ENCODE measurements around the gene TTC4. TPM values are rescaled to one million over a fixed set of nuclear protein-coding genes. Genes with fewer than 3 reads are reported as not detected.

TTC4 gene
- total and polyA plus RNA-seq, 3 donors from 2014 or later: 25.0 to 35.3 (median 34.3) TPM

- no peak overlapping the region for H3K4me3 ChIP-seq
- 56 to 57% methylated on average over 5 of the region's 5 CpGs for WGBS, 2 donors
- no peaks in the 10 kb centered on the region for H3K27me3 ChIP-seq
- DNase-seq: no peak
- H3K4me1 ChIP-seq: peaks cover 6% of the 10 kb centered on the region
- TF ChIP-seq CTCF (IDR thresholded peaks at IDR 0.05) (no peak), POLR2A (IDR thresholded peaks at IDR 0.05) (no peak)
- no peak overlapping the region for H3K27ac ChIP-seq
- no peaks in the 10 kb centered on the region for H3K9me3 ChIP-seq
- intact Hi-C loops (cut with DNase I; ENCODE audit: low total_unique reads): no loop called here
- H3K36me3 ChIP-seq (ENCODE audit: low read depth, missing control alignments): no peaks in the 10 kb centered on the region
These were observed 72.8 kb downstream of the TTC4 start for GRCh38 chr1:54788459-54788858.

GRCh38 chr1:54791880-54792522 lies 76.3 kb downstream of the TTC4 start:
- intact Hi-C loops (cut with DNase I; ENCODE audit: low total_unique reads): no loop called here
- Histone ChIP-seq H3K27ac (no peak overlapping the region), H3K9me3 (no peaks in the 10 kb centered on the region), H3K4me3 (no peak overlapping the region), H3K36me3 (ENCODE audit: low read depth, missing control alignments) (no peaks in the 10 kb centered on the region), H3K4me1 (no peaks in the 10 kb centered on the region), H3K27me3 (no peaks in the 10 kb centered on the region)
- DNase-seq: peak; percentile 72
- WGBS, 2 donors: 93% methylated on average over 13 of the region's 13 CpGs
- TF ChIP-seq CTCF (IDR thresholded peaks at IDR 0.05) (peak; percentile 54 to 74 (median 60)), POLR2A (IDR thresholded peaks at IDR 0.05) (no peak)

Other genes with a start within 250 kb of the TTC4 start
- 10 to 100 TPM; 19.1 to 33.8 TPM for gene ACOT11, start 167.6 kb upstream of the TTC4 start, total RNA-seq
- gene ACOT11, start 167.6 kb upstream of the TTC4 start, polyA plus RNA-seq (ENCODE audit: insufficient read depth, low read depth, low replicate concordance): 4.9 TPM
- gene FAM151A, start 92.3 kb upstream of the TTC4 start, total RNA-seq: under 1 TPM; 0.56 to 0.94 TPM
- gene FAM151A, start 92.3 kb upstream of the TTC4 start, polyA plus RNA-seq (ENCODE audit: insufficient read depth, low read depth, low replicate concordance): 2.2 TPM
- gene MROH7, start 74.1 kb upstream of the TTC4 start, total RNA-seq: 100 to 1,000 TPM in 1 of 2 donors, 10 to 100 TPM in 1; 72.7 to 236 TPM
- gene MROH7, start 74.1 kb upstream of the TTC4 start, polyA plus RNA-seq (ENCODE audit: insufficient read depth, low read depth, low replicate concordance): 162 TPM
- gene PARS2, start 48.7 kb downstream of the TTC4 start, total RNA-seq: 10 to 100 TPM; 12.8 to 16.5 TPM
- gene PARS2, start 48.7 kb downstream of the TTC4 start, polyA plus RNA-seq (ENCODE audit: insufficient read depth, low read depth, low replicate concordance): 13.9 TPM
- gene TTC22, start 85.5 kb downstream of the TTC4 start, total RNA-seq: 1 to 10 TPM in 1 of 2 donors, under 1 TPM in 1; 0.94 to 2.4 TPM
- gene TTC22, start 85.5 kb downstream of the TTC4 start, polyA plus RNA-seq (ENCODE audit: insufficient read depth, low read depth, low replicate concordance): 1.7 TPM
- gene DHCR24, start 171.3 kb downstream of the TTC4 start, total RNA-seq: 10 to 100 TPM; 48.5 to 75.7 TPM
- 127 TPM for gene DHCR24, start 171.3 kb downstream of the TTC4 start, polyA plus RNA-seq (ENCODE audit: insufficient read depth, low read depth, low replicate concordance)